GM21717 (cell line): ENCODE data around the gene SLC26A11.
A peak's percentile ranks its signal among the peaks of the same experiment; 100 is the strongest.

Experiments
- ATAC-seq: cut with Tn5 transposase; IDR thresholded peaks from one replicate; pipeline ENCODE4 v1.9.1; 2021; ENCODE audit warnings: mild to moderate bottlenecking, moderate library complexity; ENCODE audit not compliant: unreplicated experiment

Gene SLC26A11

DNA sequence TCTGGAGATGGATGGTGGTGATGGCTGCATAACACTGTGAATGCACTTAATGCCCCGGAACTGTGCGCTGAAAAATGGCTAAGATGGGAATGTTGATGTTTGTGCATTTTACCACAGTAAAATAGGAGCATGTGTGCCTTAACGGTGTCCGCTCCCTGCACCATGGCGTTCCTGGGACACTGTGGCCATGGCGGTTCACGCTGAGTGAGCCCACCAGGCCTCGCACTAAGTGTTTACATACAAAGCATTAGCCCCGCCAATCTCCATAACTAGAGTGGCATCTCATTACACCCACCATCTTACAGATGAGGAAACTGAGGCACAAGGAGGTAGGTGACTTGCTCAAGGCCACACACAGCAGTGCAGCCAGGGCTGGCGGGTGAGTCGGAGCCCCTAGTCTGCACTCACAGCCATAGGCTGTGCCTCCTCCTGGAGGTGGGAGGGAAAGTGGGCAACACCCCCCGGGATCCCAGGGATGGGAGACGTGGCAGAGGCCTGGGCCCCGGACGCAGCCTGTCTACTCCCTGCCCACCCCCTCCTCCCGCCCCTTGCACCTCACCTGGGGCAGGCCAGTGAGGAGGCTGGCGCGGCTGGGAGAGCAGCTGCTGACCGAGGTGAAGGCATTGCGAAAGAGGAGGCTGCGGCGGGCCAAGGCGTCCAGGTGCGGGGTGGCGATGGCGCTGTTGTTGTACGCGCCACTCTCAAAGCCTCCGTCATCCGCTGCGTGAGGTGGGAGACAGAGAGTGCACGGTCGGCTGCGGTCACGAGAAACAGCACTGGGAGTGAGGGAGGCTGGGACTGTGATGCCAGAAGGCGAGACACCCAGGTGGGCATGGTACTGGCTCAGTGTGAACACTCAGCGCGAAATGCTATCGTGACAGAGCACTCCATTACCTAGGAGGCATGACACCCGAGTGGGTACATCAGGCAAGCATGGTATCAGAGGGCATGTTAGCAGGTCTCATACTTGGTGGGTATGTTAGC is 3.5 kb upstream of the SLC26A11 start:
- no peak for ATAC-seq

GRCh38 chr17:80217703-80218362 is 2.4 kb upstream of the SLC26A11 start:
- ATAC-seq, result no peak

DNA sequence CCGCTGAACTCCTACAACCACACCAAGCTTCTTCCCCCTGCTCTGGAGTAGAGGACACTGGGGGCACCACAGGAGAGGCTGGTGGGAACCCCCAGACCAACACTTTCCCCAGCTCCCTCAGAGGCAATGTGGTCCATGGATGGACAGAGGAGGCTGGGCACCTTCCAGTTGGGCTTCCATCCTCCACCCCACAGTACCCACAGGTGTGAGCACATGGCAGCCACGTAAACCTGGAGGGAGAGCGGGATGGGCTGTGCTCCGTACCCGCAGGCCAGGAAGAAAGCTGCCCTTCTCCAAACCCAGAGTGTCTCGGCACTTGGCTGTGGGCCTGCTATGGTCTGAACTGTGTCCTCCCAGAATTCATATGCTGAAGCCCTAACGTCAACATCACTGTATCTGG is 1.8 kb upstream of the SLC26A11 start:
- no peak for ATAC-seq

GRCh38 chr17:80219013-80219762 is 1.0 kb upstream of the SLC26A11 start:
- peak; percentile 55 for ATAC-seq

GRCh38 chr17:80219763-80220053 is 519 bp upstream of the SLC26A11 start:
- no peak for ATAC-seq

DNA sequence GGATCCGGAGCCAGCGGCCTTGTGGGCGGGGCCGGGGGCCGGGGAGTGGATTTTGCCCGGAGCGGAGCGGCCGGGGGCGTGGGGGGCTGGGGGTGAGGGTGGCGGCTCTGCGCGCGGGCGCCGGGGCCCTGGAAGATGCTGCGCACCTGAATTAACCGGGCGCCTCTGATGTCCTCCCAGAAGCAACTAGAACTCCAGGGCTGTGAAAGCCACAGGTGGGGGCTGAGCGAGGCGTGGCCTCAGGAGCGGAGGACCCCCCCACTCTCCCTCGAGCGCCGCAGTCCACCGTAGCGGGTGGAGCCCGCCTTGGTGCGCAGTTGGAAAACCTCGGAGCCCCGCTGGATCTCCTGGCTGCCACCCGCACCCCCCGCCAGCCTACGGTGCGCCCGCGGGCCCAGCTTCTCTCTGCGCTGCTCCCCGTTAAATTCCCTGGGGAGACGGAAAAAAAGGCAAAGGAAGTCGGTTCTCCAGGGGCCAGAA is 549 bp downstream of the SLC26A11 start:
- no peak for ATAC-seq

DNA sequence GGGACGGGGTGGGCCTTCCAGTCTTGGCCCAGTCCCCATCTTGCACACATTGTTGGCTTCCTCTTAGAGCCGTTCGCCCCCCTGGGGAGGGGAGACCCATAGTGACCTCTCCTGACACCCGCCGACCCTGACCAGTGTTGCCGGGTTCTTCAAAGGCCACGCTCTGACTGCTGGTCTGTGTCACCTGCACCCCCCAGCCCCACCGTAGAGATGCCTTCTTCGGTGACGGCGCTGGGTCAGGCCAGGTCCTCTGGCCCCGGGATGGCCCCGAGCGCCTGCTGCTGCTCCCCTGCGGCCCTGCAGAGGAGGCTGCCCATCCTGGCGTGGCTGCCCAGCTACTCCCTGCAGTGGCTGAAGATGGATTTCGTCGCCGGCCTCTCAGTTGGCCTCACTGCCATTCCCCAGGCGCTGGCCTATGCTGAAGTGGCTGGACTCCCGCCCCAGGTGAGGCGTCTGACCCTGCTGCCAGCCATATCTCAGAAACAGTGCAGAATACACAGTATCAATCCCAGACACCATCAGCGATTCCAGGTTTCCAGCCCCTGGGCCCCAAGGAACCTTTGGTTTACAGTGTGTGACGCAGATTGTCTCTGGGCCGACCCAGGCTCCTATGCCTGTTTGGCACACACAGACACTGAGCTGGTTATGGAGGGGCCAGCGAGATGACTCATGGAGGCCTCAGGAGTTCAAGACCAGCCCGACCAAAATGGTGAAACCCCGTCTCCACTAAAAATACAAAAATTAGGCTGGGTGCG is 1.3 kb downstream of the SLC26A11 start:
- no peak for ATAC-seq

- no peak for ATAC-seq
These were observed 2.3 kb downstream of the SLC26A11 start for GRCh38 chr17:80222376-80223141.

DNA sequence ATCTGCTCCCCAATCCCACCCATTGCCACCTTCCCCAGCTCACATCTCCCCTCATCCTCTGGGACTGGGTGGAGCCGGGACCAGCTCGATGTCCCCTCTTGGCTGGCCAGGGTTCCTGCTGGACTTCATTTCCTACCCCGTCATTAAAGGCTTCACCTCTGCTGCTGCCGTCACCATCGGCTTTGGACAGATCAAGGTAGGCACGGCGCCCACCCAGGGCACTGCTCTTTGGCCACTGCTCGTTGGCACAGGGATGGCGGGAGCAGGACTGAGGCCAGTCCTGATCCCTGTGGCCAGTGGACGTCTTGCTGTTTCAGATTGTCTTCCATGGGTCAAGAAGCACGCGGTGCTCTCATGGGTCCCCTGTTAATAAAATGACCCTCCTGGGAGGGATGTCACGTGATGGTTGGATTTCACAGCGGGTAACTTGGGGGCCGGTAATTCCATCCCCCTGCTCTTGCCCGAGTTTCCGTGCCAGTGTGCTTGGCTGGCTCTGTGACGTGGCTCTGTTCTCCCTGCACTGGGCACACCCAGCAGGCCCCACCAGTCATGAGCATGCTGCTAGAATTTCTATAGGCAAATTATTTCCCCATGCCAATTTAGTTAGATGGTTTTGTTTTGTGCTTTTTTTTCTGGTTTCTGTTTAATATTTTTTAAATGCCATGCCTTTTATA is 3.1 kb downstream of the SLC26A11 start:
- ATAC-seq, result no peak

- no peak for ATAC-seq
These were observed 3.7 kb downstream of the SLC26A11 start for GRCh38 chr17:80223838-80224497.

DNA sequence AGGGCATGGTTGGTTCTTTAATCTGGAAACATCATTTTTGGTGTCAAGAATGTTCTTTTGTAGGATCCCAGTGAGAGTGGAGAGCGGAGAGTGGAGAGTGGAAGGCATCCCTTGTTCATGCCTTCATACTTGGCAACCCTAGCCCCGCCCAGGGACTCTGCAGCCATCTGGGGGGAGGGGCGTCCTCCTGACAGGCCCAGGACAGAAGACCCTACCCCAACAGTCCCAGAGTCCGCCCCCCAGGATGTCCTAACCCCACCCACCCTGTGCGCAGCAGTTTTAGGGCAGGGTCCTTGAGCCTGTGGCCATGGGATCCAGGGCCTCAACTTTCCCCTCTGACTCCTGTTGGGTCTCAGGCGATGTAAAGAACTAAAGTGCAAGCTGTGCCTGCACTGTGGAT is 4.5 kb downstream of the SLC26A11 start:
- no peak for ATAC-seq

GRCh38 chr17:80225230-80225629 is 5.0 kb downstream of the SLC26A11 start:
- ATAC-seq, result no peak

- ATAC-seq, result no peak
These were observed 6.9 kb downstream of the SLC26A11 start for GRCh38 chr17:80227156-80227555.

- no peak for ATAC-seq
These were observed 7.4 kb downstream of the SLC26A11 start for GRCh38 chr17:80227666-80228065.

DNA sequence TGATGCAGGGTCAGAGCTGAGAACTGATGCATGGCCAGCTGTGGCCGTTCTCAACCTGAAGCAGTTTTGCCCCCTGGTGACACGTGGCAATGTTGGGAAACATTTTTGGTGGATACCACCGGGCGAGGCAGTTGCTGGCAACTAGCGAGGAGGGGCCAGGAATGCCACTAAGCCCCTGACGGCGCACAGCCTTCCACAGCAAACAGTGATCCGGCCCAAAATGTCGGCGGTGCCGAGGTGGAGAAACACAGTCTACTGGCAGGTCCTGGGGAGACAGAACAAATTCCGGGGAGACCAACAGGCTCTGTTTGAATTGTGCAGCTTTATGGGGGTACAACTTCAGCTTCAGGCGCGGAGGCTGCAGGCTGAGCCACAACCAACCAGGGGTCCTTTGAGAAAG is 8.2 kb downstream of the SLC26A11 start:
- no peak for ATAC-seq

GRCh38 chr17:80229011-80229410 is 8.8 kb downstream of the SLC26A11 start:
- no peak for ATAC-seq

DNA sequence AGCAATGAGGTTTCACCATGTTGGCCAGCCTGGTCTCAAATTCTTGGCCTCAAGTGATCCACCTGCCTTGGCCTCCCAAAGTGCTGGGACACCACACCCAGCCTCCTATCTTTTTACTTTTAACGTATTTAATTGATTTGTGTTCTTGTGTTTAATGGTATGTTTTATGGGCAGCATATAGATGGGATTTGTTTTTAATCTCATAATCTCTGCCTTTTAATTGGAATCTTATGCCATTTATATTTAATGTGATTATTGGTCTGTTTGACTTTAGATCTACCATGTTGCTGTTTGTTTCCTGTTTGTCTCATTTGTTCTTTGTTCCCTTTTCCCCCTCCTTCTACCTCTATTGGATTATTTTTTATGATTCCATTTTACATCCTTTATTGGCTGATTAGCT is 12.2 kb downstream of the SLC26A11 start:
- no peak for ATAC-seq

GRCh38 chr17:80233202-80233601 is 13.0 kb downstream of the SLC26A11 start:
- ATAC-seq, result no peak

- no peak for ATAC-seq
These were observed 16.7 kb downstream of the SLC26A11 start for GRCh38 chr17:80236911-80237310.
